Common myeloid progenitor, CD34-positive (primary cell): ENCODE results near the gene CIDEB.

Source experiments
- CTCF ChIA-PET: fragments of 350-600 bp; sonication (Branson Sonifier 250); formaldehyde crosslinking; loops from one replicate; lab custom pipeline; 2021; ENCODE audit warnings: antibody characterized with exemption; lab: Charles Lee
- POLR2A ChIA-PET: fragments of 350-600 bp; sonication (Branson Sonifier 250); formaldehyde crosslinking; loops from one replicate; lab custom pipeline; 2021; ENCODE audit warnings: antibody characterized with exemption; lab: Charles Lee
- DNase-seq, 3 donors: peaks; one replicate each; pipeline versions ENCODE4 v3.0.0 to v3.0.0-alpha.2; 2013
- H3K27ac ChIP-seq, 2 experiments: 1 replicate in 1 of 2; 2 replicates in 1 of 2; pipeline ENCODE4 v1.7.0; 2013; ENCODE audit warnings: inconsistent platforms in 2 of 2, low read length in 2 of 2, mild to moderate bottlenecking in 2 of 2, low read depth in 1 of 2, moderate library complexity in 1 of 2; ENCODE audit not compliant: severe bottlenecking in 2 of 2, insufficient read depth in 1 of 2, poor library complexity in 1 of 2
- H3K27me3 ChIP-seq, 5 experiments: replicated peaks in 2 of 5; 1 replicate in 3 of 5; 2 replicates in 2 of 5; pipeline versions ENCODE4 v1.6.1 to v1.7.0; 2013; ENCODE audit warnings: low read length in 4 of 5, mild to moderate bottlenecking in 2 of 5, moderate library complexity in 2 of 5, inconsistent platforms in 1 of 5; ENCODE audit not compliant: insufficient read depth in 5 of 5, control insufficient read depth in 4 of 5
- H3K36me3 ChIP-seq, 4 experiments: 1 replicate in 2 of 4; 2 replicates in 2 of 4; pipeline versions ENCODE4 v1.6.1 to v1.7.0; 2013; ENCODE audit warnings: low read length in 3 of 4, control low read depth in 1 of 4, mild to moderate bottlenecking in 1 of 4; ENCODE audit not compliant: control insufficient read depth in 4 of 4, insufficient read depth in 4 of 4
- H3K4me1 ChIP-seq, 4 experiments: 1 replicate in 3 of 4; 2 replicates in 1 of 4; pipeline versions ENCODE4 v1.6.1 to v1.7.1; 2013; ENCODE audit warnings: low read length in 3 of 4, mild to moderate bottlenecking in 3 of 4, control low read depth in 1 of 4, inconsistent platforms in 1 of 4, moderate library complexity in 1 of 4; ENCODE audit not compliant: control insufficient read depth in 4 of 4, insufficient read depth in 4 of 4; ENCODE audit errors: control extremely low read depth in 1 of 4
- H3K4me3 ChIP-seq, 7 experiments: 1 replicate in 4 of 7; 2 replicates in 3 of 7; pipeline versions ENCODE4 v1.5.1 to v1.7.0; 2013; ENCODE audit warnings: mild to moderate bottlenecking in 7 of 7, low read length in 6 of 7, moderate library complexity in 6 of 7, inconsistent platforms in 2 of 7, low read depth in 2 of 7, control low read depth in 1 of 7; ENCODE audit not compliant: insufficient read depth in 4 of 7, control insufficient read depth in 1 of 7; ENCODE audit errors: extremely low read depth in 1 of 7
- H3K9me3 ChIP-seq, 5 experiments: 1 replicate in 4 of 5; 2 replicates in 1 of 5; pipeline versions ENCODE4 v1.6.1 to v1.7.1; 2013; ENCODE audit warnings: low read length in 4 of 5, mild to moderate bottlenecking in 2 of 5, inconsistent platforms in 1 of 5, low read depth in 1 of 5, moderate library complexity in 1 of 5; ENCODE audit not compliant: control insufficient read depth in 4 of 5, insufficient read depth in 2 of 5; ENCODE audit errors: control extremely low read depth in 1 of 5
- WGBS: methylation state at CpG from one replicate; pipeline ENCODE4 v1.1.5; 2013; ENCODE audit not compliant: insufficient coverage; 5-methylcytosine and 5-hydroxymethylcytosine counted together

Gene CIDEB

GRCh38 chr14:24273422-24273998 lies 34.3 kb downstream of the CIDEB start:
- Histone ChIP-seq H3K9me3 (no peaks in the 10 kb centered on the region), H3K27me3 (no peaks in the 10 kb centered on the region), H3K36me3 (peaks cover 0 to 6% (median 2%) of the 10 kb centered on the region in 4 experiments), H3K4me3 (no peak overlapping the region), H3K4me1 (peaks cover 11 to 60% (median 38%) of the 10 kb centered on the region in 4 experiments), H3K27ac (no peak overlapping the region)
- POLR2A ChIA-PET, result interaction anchor here (1.4 kb wide), 1 partner anchor 31 kb away, joined by 4 read pairs; the partner anchor contains the start of gene TINF2
- DNase-seq, result peak in 1 of 3 donors; percentile 16
- WGBS, result no CpG with 5 or more reads among the region's 3 CpGs
- CTCF ChIA-PET, result interaction anchor here (1.3 to 13.1 kb wide), 5 partner anchors 7 to 33 kb away, joined by 4 to 119 read pairs (median 23); partner anchors contain the start of genes CIDEB, LTB4R, LTB4R2 and TINF2

- POLR2A ChIA-PET, result no interaction called here
- CTCF ChIA-PET, result interaction anchor here (1.5 to 7.7 kb wide), 7 partner anchors 8 to 112 kb away, joined by 3 to 57 read pairs (median 27); partner anchors contain the start of genes CIDEB, DHRS1, IRF9 and LTB4R2
- 92% methylated on average over 2 of the region's 2 CpGs for WGBS
- Histone ChIP-seq H3K4me3 (no peak overlapping the region), H3K4me1 (peaks cover 7 to 50% (median 28%) of the 10 kb centered on the region in 4 experiments), H3K9me3 (no peaks in the 10 kb centered on the region), H3K36me3 (peaks cover 0 to 13% (median 6%) of the 10 kb centered on the region in 4 experiments), H3K27me3 (no peaks in the 10 kb centered on the region), H3K27ac (no peak overlapping the region)
- DNase-seq, result no peak
Observed at GRCh38 chr14:24272467-24272866, 35.3 kb downstream of the CIDEB start.

DNA sequence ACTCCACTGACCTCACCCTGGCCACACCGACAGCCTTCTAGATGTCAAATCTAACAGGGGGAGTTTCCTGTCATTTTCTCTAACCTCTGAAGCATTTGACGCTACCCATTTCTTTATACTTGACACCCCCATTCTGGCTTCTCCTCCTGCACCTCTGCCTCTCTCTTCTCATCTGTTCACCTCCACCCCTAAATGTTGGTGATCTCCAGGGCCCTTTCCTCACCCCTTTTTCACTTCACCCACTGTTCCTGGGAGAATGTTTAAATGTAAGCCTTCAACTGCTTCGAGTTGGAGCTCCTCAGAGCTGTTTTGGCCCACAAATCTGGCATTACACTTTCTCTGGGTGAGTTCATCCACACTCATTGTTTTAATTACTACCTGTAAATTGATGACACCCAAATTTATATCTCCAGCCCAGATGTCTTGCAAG lies 35.9 kb downstream of the CIDEB start:
- Histone ChIP-seq H3K27me3 (no peaks in the 10 kb centered on the region), H3K9me3 (no peaks in the 10 kb centered on the region), H3K36me3 (peaks cover 0 to 19% (median 10%) of the 10 kb centered on the region in 4 experiments), H3K4me3 (peak overlapping the region; percentile 74 to 96 (median 85)), H3K27ac (peak overlapping the region; percentile 58 to 94), H3K4me1 (peaks cover 6 to 43% (median 22%) of the 10 kb centered on the region in 4 experiments)
- CTCF ChIA-PET, result interaction anchor here (1.0 to 7.7 kb wide), 10 partner anchors 9 to 111 kb away, joined by 3 to 57 read pairs (median 18); partner anchors contain the start of genes CIDEB, DHRS1, IRF9 and LTB4R2
- POLR2A ChIA-PET, result interaction anchor here (0.9 to 1.3 kb wide), 3 partner anchors 28 to 41 kb away, joined by 3 to 6 read pairs (median 3); partner anchors contain the start of genes DHRS1, NOP9 and TINF2
- WGBS, result 31% methylated on average over 3 of the region's 3 CpGs
- no peak for DNase-seq

DNA sequence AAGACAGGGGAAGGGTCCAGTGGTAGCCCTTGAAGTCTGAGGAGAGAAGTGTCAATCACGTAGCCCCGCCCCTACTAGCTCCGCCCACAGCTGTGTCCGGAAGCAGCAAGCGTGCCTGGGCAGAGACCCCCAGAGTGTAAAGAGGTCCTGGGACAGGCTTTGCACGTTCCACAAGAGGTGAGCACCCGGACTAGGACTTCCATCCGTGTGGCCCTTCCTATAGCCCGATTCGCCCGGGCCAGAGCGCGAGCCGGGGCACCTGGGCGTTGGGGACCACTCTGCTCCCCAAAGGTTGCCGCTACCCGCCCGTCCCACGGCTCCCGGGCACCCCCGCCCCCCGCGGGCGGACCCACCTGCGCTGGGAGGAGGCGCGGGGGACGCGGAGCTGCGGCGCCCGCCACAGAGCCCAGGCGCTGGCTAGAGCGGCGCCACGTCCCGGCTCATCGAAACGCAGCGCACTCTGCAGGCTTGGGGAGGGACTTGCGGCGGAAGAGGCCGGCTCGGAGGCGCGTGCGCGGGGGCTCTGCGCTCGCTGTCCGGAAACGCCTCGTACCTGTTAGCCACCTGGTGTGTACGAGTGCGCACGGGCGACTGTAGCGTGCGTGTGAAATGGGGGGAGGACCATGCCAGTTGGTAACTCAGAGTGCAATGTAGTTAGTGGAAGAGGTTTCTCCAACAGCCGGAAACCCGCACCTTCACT lies 36.5 kb downstream of the CIDEB start, which contains the start of gene RABGGTA:
Gene RABGGTA (minus strand): TSS at position 464 of the 700 bp plus-strand sequence. CDS start 482 bp downstream, outside the sequence.
- DNase-seq, result peak; percentile 93 to 96 (median 96)
- peak within 1 kb of the TSS; percentile 74 to 96 (median 85) for H3K4me3 ChIP-seq
- no peaks in the 10 kb centered on the region for H3K27me3 ChIP-seq
- ChIA-PET CTCF (interaction anchor here (0.7 to 7.7 kb wide), 20 partner anchors 9 to 165 kb away, joined by 3 to 57 read pairs (median 5); partner anchors contain the start of genes CHMP4A, CIDEB, DHRS1 and IRF9), POLR2A (interaction anchor here (0.6 to 1.4 kb wide), 6 partner anchors 9 to 56 kb away, joined by 3 to 6 read pairs (median 4); partner anchors contain the start of genes DHRS1, NOP9 and TINF2)
- H3K27ac ChIP-seq, result peak within 1 kb of the TSS; percentile 80 to 94
- H3K9me3 ChIP-seq, result no peaks in the 10 kb centered on the region
- H3K4me1 ChIP-seq, result peaks cover 2 to 38% (median 18%) of the 10 kb centered on the region in 4 experiments
- H3K36me3 ChIP-seq, result peaks cover 0 to 25% (median 12%) of the 10 kb centered on the region in 4 experiments
- 0% methylated on average over 53 of the region's 61 CpGs for WGBS

DNA sequence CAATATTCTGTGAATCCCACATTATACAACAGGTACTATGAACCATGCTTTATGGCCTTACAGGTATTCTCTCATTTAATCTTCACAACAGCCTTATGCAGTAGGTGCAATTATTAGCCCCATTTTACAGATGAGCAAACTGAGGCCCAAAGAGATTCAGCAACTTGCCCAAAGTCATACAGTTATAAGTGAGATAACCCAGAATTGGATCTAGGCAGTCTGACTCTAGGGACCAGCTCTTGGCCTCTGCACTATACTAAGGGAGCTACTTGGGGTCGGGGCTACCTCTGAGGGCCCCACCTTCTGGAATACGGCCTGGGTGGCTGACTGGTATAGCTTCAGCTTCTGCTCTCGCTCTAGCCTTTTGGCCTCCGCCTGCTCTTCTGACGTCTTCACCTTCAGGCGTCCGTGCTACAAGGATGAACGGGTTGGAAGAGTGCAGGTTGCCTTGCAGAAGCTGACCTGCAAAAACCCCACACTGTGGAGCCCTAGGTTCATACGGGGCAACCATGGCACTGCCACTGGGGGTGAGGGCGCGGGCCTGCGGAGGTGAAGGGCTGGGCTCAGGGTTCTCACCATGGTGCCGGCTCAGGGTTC lies 37.1 kb downstream of the CIDEB start:
- WGBS, result 11% methylated on average over 13 of the region's 13 CpGs
- Histone ChIP-seq H3K27ac (peak overlapping the region; percentile 80 to 94), H3K27me3 (no peaks in the 10 kb centered on the region), H3K4me1 (peaks cover 2 to 35% (median 18%) of the 10 kb centered on the region in 4 experiments), H3K36me3 (peaks cover 0 to 32% (median 15%) of the 10 kb centered on the region in 4 experiments), H3K9me3 (no peaks in the 10 kb centered on the region), H3K4me3 (peak overlapping the region; percentile 74 to 96 (median 85))
- no peak for DNase-seq
- POLR2A ChIA-PET, result interaction anchor here (0.6 to 1.4 kb wide), 6 partner anchors 9 to 56 kb away, joined by 3 to 6 read pairs (median 4); partner anchors contain the start of genes DHRS1, NOP9 and TINF2
- CTCF ChIA-PET, result interaction anchor here (0.7 to 7.7 kb wide), 21 partner anchors 9 to 166 kb away, joined by 3 to 57 read pairs (median 5); partner anchors contain the start of genes CHMP4A, CIDEB, DHRS1 and IRF9

GRCh38 chr14:24269910-24270536 lies 37.8 kb downstream of the CIDEB start:
- DNase-seq, result no peak
- CTCF ChIA-PET, result interaction anchor here (0.8 to 7.7 kb wide), 16 partner anchors 11 to 167 kb away, joined by 3 to 57 read pairs (median 5); partner anchors contain the start of genes CHMP4A, CIDEB, DHRS1 and LTB4R2
- Histone ChIP-seq H3K4me1 (peaks cover 2 to 32% (median 15%) of the 10 kb centered on the region in 4 experiments), H3K9me3 (no peaks in the 10 kb centered on the region), H3K4me3 (peak overlapping the region in 1 of 7 experiments; percentile 96), H3K27me3 (no peaks in the 10 kb centered on the region), H3K36me3 (peaks cover 0 to 34% (median 19%) of the 10 kb centered on the region in 4 experiments), H3K27ac (no peak overlapping the region)
- 95% methylated on average over 11 of the region's 14 CpGs for WGBS
- POLR2A ChIA-PET, result interaction anchor here (1.2 to 1.4 kb wide), 2 partner anchors 8 to 19 kb away, joined by 3 to 4 read pairs; no protein-coding TSS in a partner anchor
